GM08714 (cell line): Measurements from ENCODE around the gene TMEM141.
"Not testable (repeated sequence)": the region's sequence is repeated elsewhere in the genome, so short reads cannot be mapped to it uniquely, and the experiment has no call there.

Experiments used
- H3K4me3 ChIP-seq: fragments of 200-500 bp; sonication (Bioruptor generic); 2 replicates; pipeline ENCODE4 v1.5.1; 2014; ENCODE audit warnings: mild to moderate bottlenecking, low read length, inconsistent platforms
- ZNF274 ChIP-seq: IDR thresholded peaks from 2 replicates; pipeline ENCODE4 v1.6.1; 2012; ENCODE audit warnings: mild to moderate bottlenecking, low read depth, low read length

TMEM141 gene

DNA sequence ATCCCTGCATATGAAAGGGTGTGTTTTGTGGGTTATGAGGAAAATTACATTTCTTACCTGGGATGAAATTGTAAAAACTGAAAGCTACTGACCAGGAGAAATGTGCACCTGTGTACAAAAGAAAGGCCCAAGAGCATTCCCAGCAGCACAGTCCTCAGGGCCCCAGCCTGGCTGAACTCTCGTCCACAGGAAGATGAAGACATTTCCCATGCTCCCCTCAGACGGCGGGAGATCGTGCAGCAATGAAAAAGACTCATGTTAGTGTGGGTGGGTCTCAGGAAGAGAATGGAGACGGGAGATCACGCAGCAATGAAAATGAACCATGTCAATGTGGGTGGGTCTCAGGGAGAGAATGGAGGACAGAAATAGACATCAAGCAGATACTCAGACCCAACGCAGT is 14.2 kb upstream of the TMEM141 start:
- H3K4me3 ChIP-seq = no peak overlapping the region
- TF ChIP-seq ZNF274 = no peak

- no peak for TF ChIP-seq ZNF274
- H3K4me3 ChIP-seq = no peak overlapping the region
Measured at GRCh38 chr9:136777359-136777758, 13.8 kb upstream of the TMEM141 start.

GRCh38 chr9:136779808-136780207 is 11.3 kb upstream of the TMEM141 start:
- H3K4me3 ChIP-seq = no peak overlapping the region
- no peak for TF ChIP-seq ZNF274

- TF ChIP-seq ZNF274 = no peak
- no peak overlapping the region for H3K4me3 ChIP-seq
Measured at GRCh38 chr9:136782452-136782851, 8.7 kb upstream of the TMEM141 start.

DNA sequence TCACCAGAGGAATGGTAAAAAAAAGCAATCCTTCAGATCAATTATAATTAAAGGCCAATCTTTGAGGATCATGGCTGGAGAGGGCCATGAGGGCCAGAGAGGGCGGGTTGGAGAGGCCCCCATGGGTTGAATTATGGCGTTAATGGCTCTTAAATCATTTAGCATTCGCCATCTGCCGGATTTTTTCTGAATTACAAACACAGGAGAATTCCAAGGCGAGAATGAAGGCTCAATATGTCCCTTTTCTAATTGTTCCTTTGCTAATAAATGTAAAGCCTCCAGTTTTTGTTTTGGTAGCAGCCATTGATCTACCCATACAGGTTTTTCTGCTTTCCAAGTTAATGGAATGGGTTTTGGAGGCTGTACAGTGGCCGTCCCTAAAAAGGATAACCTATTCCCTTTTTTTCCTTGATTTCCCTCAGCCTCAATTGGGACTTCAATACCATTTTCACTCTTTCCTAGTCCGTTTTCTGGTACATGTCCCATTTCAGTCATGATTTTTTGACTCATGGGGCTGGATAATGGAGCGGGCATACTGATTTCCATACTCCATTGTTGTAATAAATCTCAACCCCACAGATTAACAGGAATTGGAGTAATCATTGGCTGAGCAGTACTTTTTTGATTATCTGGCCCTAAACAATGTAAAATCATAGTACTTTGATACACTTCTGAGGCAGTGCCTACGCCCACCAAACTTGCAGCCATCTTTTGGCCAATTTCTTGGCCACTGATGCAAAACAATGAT is 6.7 kb upstream of the TMEM141 start:
- no peak overlapping the region for H3K4me3 ChIP-seq
- no peak for TF ChIP-seq ZNF274

GRCh38 chr9:136784997-136785361 is 6.2 kb upstream of the TMEM141 start:
- no peak overlapping the region for H3K4me3 ChIP-seq
- TF ChIP-seq ZNF274 = no peak

DNA sequence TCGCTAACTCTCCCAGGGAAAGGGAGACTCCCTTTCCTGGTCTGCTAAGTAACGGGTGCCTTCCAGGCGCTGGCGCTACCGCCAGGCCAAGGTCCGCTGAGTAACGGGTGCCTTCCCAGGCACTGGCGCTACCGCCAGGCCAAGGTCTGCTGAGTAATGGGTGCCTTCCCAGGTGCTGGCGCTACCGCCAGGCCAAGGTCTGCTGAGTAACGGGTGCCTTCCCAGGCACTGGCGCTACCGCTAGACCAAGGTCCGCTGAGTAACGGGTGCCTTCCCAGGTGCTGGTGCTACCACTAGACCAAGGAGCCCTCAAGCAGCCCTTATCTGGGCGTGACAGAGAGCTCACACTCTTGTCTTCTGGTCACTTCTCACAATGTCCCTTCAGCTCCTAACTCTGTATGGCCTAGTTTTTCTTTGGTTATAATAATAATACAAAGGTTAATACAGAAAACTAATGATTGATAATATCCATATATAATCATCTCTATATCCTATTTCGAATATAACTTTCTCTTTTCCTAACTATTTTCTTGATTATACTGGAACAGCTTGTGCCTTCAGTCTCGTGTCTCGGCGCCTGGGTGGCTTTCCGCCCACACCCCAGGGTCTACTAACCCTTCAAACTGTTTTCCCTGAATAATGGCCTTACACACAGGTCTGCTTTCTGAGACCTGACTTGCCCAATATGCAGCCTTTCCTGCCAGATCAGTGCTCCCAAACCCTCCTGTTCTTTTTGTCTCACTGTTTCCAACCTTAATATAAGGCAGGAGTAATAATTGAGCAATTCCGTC is 5.4 kb upstream of the TMEM141 start:
- H3K4me3 ChIP-seq = not testable (repeated sequence)

- TF ChIP-seq ZNF274 = no peak
- no peak overlapping the region for H3K4me3 ChIP-seq
Measured at GRCh38 chr9:136786451-136786850, 4.7 kb upstream of the TMEM141 start.

DNA sequence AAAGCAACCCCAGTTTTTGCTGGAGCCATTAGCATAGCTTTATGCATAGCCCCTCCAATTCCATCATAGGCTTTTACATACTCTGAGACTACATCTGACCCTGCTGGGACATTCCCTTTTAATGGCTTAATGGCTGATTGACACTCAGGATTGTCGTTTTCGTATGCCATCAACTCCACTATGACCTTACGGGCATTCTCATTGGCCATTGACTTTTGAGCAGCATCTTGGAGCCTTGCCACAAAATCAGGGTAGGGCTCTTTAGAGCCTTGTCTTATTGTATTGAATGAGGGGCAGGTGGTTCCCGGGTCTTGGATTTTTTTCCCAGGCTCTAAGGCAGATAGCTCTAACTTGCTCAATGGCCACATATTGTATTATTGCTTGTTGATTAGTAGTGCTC is 4.2 kb upstream of the TMEM141 start:
- not testable (repeated sequence) for H3K4me3 ChIP-seq

DNA sequence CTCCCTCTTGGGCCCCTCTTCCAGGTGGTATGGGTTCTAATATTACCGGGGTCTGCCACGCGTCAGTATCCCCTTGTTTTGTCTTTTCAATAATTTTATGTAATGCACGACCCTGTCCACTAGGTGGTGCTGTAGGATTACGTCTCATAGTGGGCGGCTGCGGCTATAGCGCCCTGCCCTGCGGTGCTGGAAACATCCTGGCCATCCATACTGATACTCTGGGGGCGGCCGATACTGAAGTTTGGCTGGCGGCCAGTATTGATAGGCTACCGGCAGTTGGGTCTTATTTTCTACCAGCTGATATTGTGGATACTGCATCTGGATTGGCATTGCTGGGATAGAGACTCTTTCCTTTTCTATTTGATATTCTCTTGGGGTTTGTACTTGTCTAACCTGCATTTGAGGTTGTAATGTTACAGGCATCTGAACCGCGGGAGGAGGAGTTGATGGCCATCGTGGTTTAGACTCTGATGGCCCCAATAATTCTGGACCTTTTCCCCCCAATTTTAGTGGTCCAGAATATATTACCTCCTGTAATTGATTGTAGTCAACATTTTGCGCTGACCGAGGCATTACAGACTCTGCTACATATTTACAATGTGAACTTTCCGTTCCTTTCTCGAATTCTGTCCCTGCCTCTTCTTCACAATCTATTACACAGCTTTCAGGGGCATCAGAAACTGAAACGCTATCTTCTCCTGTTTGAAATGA is 3.3 kb upstream of the TMEM141 start:
- no peak overlapping the region for H3K4me3 ChIP-seq
- no peak for TF ChIP-seq ZNF274

DNA sequence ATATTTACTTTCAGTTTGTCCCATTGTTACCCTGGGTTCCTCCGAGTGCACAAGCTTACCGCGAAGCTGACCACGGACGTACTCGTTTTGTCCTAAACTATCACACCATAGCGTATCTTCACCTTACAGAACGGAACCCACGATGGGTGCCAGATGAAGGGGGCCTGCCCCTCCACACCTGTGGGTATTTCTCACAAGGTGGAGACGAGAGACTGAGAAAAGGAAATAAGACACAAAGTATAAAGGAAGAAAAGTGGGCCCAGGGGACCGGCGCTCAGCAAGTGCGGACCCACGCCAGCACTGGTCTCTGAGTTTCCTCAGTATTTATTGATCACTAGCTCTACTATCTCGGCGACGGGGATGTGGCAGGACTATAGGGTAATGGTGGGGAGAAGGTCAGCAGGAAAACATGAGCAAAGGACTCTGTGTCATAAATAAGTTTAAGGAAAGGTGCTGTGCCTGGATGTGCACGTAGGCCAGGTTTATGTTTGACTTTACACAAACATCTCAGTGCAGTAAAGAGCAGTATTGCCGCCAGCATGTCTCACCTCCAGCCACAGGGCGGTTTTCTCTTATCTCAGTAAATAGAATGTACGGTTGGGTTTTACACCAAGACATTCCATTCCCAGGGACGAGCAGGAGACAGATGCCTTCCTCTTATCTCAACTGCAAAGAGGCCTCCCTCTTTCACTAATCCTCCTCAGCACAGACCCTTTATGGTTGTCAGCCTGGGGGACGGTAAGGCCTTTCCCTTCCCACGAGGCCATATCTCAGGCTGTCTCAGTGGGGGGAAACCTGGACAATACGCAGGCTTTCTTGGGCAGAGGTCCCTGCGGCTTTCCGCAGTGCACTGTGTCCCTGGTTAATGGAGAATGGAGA is 2.3 kb upstream of the TMEM141 start:
- not testable (repeated sequence) for H3K4me3 ChIP-seq

- no peak for TF ChIP-seq ZNF274
- H3K4me3 ChIP-seq = no peak overlapping the region
Measured at GRCh38 chr9:136789523-136789937, 1.6 kb upstream of the TMEM141 start.

- peak overlapping the region; percentile 72 for H3K4me3 ChIP-seq
- TF ChIP-seq ZNF274 = no peak
Measured at GRCh38 chr9:136791516-136792276, 552 bp downstream of the TMEM141 start.
